ENCODE data around the gene IQGAP1. TPM values are rescaled to one million over a fixed set of nuclear protein-coding genes. Genes with fewer than 3 reads are reported as not detected.

Gene IQGAP1
- total RNA-seq, 1 experiment from 2014 or later = 264 TPM

- Mint-ChIP-seq H3K27ac (ENCODE audit: low read depth, unreplicated experiment) (no peak overlapping the region), H3K4me1 (ENCODE audit: insufficient read depth, unreplicated experiment) (peaks cover under 1% of the 10 kb centered on the region), H3K4me3 (ENCODE audit: unreplicated experiment) (no peak overlapping the region), H3K36me3 (ENCODE audit: insufficient read depth, unreplicated experiment) (peaks cover 95% of the 10 kb centered on the region), H3K9me3 (ENCODE audit: unreplicated experiment) (no peaks in the 10 kb centered on the region), H3K27me3 (ENCODE audit: insufficient read depth, unreplicated experiment) (no peaks in the 10 kb centered on the region)
- TF ChIP-seq, protein P1, sequence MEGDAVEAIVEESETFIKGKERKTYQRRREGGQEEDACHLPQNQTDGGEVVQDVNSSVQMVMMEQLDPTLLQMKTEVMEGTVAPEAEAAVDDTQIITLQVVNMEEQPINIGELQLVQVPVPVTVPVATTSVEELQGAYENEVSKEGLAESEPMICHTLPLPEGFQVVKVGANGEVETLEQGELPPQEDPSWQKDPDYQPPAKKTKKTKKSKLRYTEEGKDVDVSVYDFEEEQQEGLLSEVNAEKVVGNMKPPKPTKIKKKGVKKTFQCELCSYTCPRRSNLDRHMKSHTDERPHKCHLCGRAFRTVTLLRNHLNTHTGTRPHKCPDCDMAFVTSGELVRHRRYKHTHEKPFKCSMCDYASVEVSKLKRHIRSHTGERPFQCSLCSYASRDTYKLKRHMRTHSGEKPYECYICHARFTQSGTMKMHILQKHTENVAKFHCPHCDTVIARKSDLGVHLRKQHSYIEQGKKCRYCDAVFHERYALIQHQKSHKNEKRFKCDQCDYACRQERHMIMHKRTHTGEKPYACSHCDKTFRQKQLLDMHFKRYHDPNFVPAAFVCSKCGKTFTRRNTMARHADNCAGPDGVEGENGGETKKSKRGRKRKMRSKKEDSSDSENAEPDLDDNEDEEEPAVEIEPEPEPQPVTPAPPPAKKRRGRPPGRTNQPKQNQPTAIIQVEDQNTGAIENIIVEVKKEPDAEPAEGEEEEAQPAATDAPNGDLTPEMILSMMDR (IDR thresholded peaks at IDR 0.05; ENCODE audit: unreplicated experiment) = no peak
- ChIA-PET POLR2A (interaction anchor here (0.7 kb wide), 1 partner anchor 8 kb away, joined by 3 read pairs; no protein-coding TSS in a partner anchor), CTCF (interaction anchor here (0.6 to 2.0 kb wide), 2 partner anchors 175 to 180 kb away, joined by 3 to 8 read pairs; no protein-coding TSS in a partner anchor)
- intact Hi-C loops (cut with micrococcal nuclease) = no loop called here
- BruUV-seq (replicated peaks) = no TSS peak
- DNase-seq (ENCODE audit: unreplicated experiment) = no peak
Measured at GRCh38 chr15:90495067-90495466, 107.0 kb downstream of the IQGAP1 start.

DNA sequence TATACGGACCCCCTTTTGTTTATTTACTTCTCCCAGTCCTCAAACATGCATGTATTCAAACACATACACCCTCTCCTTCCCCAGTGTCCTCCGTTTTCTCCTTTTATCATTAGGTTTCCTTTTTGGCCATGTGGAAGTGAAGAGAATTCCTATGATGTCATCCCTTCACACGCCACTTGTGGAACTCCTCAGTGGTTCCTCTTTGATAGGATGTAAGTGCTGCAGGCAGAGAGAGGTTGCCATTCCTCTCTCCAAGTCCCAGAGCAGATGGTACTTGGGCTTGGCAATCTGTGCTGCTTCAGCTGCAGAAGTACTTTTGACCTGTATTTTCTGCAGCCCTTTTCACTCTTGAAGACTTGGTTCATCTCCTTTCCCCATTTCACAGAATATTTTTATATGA lies 108.7 kb downstream of the IQGAP1 start:
- intact Hi-C loops (cut with micrococcal nuclease) = no loop called here
- Mint-ChIP-seq H3K27ac (ENCODE audit: low read depth, unreplicated experiment) (no peak overlapping the region), H3K4me1 (ENCODE audit: insufficient read depth, unreplicated experiment) (no peaks in the 10 kb centered on the region), H3K4me3 (ENCODE audit: unreplicated experiment) (no peak overlapping the region), H3K27me3 (ENCODE audit: insufficient read depth, unreplicated experiment) (no peaks in the 10 kb centered on the region), H3K36me3 (ENCODE audit: insufficient read depth, unreplicated experiment) (peaks cover 100% of the 10 kb centered on the region), H3K9me3 (ENCODE audit: unreplicated experiment) (no peaks in the 10 kb centered on the region)
- TF ChIP-seq, protein P1 (IDR thresholded peaks at IDR 0.05; ENCODE audit: unreplicated experiment) = no peak
- DNase-seq (ENCODE audit: unreplicated experiment) = no peak
- POLR2A ChIA-PET = no interaction called here
- CTCF ChIA-PET = interaction anchor here (0.8 to 1.7 kb wide), 2 partner anchors 27 to 177 kb away, joined by 4 to 13 read pairs; no protein-coding TSS in a partner anchor
- BruUV-seq (replicated peaks) = no TSS peak

DNA sequence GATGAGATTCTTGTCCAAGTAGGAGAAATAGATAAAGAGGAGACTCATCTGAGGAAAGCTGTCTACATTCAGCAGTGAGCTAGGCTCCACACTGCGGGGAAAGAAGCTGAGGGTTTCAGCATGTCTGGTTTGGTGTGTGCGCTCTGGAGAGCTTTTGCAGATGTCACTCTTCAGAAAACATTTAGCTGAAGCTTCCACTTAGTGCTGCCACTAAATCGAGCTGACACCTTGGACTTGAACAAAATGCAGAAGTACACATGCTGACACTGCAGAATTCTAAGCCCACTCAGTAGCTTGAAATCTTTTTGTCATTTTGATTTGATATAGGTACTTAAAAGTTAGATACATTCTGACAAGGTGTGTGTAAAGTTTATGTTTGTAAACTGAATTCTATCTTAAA lies 109.3 kb downstream of the IQGAP1 start:
- Mint-ChIP-seq H3K4me1 (ENCODE audit: insufficient read depth, unreplicated experiment) (no peaks in the 10 kb centered on the region), H3K4me3 (ENCODE audit: unreplicated experiment) (no peak overlapping the region), H3K9me3 (ENCODE audit: unreplicated experiment) (no peaks in the 10 kb centered on the region), H3K27ac (ENCODE audit: low read depth, unreplicated experiment) (no peak overlapping the region), H3K27me3 (ENCODE audit: insufficient read depth, unreplicated experiment) (no peaks in the 10 kb centered on the region), H3K36me3 (ENCODE audit: insufficient read depth, unreplicated experiment) (peaks cover 100% of the 10 kb centered on the region)
- CTCF ChIA-PET = interaction anchor here (0.8 to 3.5 kb wide), 3 partner anchors 15 to 177 kb away, joined by 4 to 13 read pairs (median 10); no protein-coding TSS in a partner anchor
- POLR2A ChIA-PET = interaction anchor here (1.0 kb wide), 1 partner anchor 145 kb away, joined by 3 read pairs; the partner anchor contains the start of gene ZNF774
- intact Hi-C loops (cut with micrococcal nuclease) = no loop called here
- TF ChIP-seq, protein P1 (IDR thresholded peaks at IDR 0.05; ENCODE audit: unreplicated experiment) = no peak
- DNase-seq (ENCODE audit: unreplicated experiment) = no peak
- BruUV-seq (replicated peaks) = no TSS peak

- POLR2A ChIA-PET = interaction anchor here (1.0 kb wide), 1 partner anchor 146 kb away, joined by 3 read pairs; the partner anchor contains the start of gene ZNF774
- H3K27me3 Mint-ChIP-seq (ENCODE audit: insufficient read depth, unreplicated experiment) = no peaks in the 10 kb centered on the region
- BruUV-seq (replicated peaks) = no TSS peak
- H3K9me3 Mint-ChIP-seq (ENCODE audit: unreplicated experiment) = no peaks in the 10 kb centered on the region
- H3K27ac Mint-ChIP-seq (ENCODE audit: low read depth, unreplicated experiment) = no peak overlapping the region
- DNase-seq (ENCODE audit: unreplicated experiment) = no peak
- H3K4me1 Mint-ChIP-seq (ENCODE audit: insufficient read depth, unreplicated experiment) = no peaks in the 10 kb centered on the region
- H3K36me3 Mint-ChIP-seq (ENCODE audit: insufficient read depth, unreplicated experiment) = peaks cover 100% of the 10 kb centered on the region
- intact Hi-C loops (cut with micrococcal nuclease) = no loop called here
- TF ChIP-seq, protein P1 (IDR thresholded peaks at IDR 0.05; ENCODE audit: unreplicated experiment) = no peak
- H3K4me3 Mint-ChIP-seq (ENCODE audit: unreplicated experiment) = no peak overlapping the region
- CTCF ChIA-PET = interaction anchor here (0.6 to 3.5 kb wide), 4 partner anchors 16 to 179 kb away, joined by 3 to 13 read pairs (median 7); no protein-coding TSS in a partner anchor
Measured at GRCh38 chr15:90497912-90498311, 109.9 kb downstream of the IQGAP1 start.

All from MCF 10A (cell line).